KG1 (cell line): ENCODE measurements around the gene CD19.
"Not testable (repeated sequence)": the region's sequence is repeated elsewhere in the genome, so short reads cannot be mapped to it uniquely, and the experiment has no call there.

Experiments used
- DNase-seq: peaks from one replicate; lab custom pipeline; 2025; lab: John Stamatoyannopoulos, UW

The CD19 gene

DNA sequence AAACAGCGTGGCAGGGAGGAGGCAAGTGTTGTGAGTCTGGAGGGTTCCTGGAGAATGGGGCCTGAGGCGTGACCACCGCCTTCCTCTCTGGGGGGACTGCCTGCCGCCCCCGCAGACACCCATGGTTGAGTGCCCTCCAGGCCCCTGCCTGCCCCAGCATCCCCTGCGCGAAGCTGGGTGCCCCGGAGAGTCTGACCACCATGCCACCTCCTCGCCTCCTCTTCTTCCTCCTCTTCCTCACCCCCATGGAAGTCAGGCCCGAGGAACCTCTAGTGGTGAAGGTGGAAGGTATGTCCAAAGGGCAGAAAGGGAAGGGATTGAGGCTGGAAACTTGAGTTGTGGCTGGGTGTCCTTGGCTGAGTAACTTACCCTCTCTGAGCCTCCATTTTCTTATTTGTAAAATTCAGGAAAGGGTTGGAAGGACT is at the start of gene CD19:
Gene CD19, plus strand, starts transcription at position 171 of the 425 bp plus-strand sequence. Its CDS starts 30 bp downstream, at position 201.
- DNase-seq: no peak

DNA sequence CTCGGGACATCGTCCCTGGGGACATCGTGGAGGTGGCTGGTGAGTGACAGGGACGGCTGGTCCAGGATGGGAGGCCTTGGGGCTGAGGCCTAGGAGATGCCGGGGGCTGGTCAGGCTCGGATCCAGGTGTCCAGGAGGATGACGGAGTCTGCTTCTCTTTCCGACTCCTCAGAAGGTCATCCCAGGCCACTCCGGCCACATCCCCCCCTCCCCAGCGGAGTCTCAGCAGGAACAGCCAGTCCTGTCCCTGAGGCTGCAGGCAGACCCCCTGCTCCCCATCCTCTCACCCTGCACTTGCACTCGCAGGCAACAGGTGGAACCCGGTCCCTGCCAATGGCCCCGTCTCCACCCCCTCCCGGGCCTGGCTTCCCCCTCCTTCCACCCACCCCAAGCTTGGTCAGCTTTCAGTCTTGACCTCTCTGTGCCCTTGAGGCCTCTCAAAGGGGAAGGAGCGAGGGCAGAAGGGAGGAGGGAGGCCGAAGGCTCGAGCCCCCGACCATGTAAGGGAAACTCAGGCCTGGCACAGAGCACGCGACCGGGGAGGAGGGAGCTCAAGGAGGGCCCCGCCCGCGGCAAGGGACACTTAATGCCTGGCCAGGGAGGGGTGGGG is 49.1 kb upstream of the CD19 start:
- DNase-seq: no peak

GRCh38 chr16:28883221-28883996 is 48.4 kb upstream of the CD19 start:
- no peak for DNase-seq

- no peak for DNase-seq
These were observed 47.7 kb upstream of the CD19 start for GRCh38 chr16:28884045-28884444.

- no peak for DNase-seq
These were observed 44.8 kb upstream of the CD19 start for GRCh38 chr16:28886945-28887344.

GRCh38 chr16:28890355-28890754 is 41.4 kb upstream of the CD19 start:
- DNase-seq: not testable (repeated sequence)

DNA sequence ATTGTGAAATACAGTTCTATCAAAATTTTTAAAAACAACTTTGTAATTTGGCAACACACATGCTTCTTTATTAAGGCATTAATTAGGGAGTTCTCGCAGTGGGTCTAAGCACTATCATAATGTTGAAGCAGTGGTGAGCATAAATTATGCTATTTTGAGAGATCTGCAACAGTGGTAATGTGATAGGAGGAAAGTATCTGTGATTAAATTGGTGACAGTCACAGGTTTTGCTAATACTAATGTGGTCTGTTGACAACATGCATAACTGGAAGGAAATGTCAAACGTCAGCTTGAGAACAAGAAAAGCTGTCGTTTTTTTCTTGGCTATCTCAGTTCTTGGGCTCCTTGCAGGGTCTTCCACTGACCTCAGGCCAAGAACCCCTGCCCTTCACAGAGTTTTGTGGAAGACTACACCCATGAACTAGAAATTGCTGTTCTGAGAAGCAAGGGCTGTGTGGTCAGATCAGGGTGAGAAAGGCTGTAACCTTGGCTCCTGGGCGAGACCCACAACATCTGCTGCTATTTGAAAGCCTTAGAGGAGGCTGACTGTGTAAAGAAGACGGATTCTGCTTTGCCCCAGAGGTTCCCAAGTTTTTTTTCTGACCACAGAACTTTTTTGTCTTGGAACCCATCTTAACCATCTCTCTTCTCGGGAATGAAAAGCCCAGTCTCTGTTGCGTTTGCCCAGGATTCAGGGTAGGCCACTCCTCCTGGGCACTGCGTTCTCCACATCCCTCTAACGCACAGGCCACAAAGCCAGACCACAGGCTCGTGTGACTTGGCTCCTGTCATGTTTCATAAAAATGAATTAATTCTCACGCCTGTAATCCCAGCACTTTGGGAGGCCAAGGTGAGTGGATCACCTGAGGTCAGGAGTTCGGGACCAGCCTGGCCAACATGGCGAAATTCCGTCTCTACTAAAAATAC is 39.5 kb upstream of the CD19 start:
- DNase-seq: no peak

- DNase-seq: no peak
These were observed 38.5 kb upstream of the CD19 start for GRCh38 chr16:28893291-28893690.

DNA sequence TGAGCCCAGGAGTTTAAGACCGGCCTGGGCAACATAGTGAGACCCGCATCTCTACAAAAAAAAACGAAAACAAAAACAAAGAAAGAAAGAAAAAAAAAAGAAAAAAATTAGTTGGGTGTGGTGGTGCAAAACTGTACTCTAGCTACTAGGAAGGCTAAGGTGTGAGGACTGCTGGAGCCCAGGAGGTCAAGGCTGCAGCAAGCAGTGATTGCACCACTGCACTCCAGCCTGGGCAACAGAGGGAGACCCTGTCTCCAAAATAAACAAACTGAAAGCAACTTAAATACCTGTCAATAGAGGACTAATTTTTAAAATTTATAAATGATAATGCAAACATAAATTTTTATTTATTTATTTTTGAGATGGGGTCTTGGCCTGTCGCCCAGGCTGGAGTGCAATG is 36.2 kb upstream of the CD19 start:
- no peak for DNase-seq

GRCh38 chr16:28897826-28898225 is 33.9 kb upstream of the CD19 start:
- no peak for DNase-seq

GRCh38 chr16:28898266-28898665 is 33.5 kb upstream of the CD19 start:
- no peak for DNase-seq

GRCh38 chr16:28898942-28899341 is 32.8 kb upstream of the CD19 start:
- DNase-seq: no peak

DNA sequence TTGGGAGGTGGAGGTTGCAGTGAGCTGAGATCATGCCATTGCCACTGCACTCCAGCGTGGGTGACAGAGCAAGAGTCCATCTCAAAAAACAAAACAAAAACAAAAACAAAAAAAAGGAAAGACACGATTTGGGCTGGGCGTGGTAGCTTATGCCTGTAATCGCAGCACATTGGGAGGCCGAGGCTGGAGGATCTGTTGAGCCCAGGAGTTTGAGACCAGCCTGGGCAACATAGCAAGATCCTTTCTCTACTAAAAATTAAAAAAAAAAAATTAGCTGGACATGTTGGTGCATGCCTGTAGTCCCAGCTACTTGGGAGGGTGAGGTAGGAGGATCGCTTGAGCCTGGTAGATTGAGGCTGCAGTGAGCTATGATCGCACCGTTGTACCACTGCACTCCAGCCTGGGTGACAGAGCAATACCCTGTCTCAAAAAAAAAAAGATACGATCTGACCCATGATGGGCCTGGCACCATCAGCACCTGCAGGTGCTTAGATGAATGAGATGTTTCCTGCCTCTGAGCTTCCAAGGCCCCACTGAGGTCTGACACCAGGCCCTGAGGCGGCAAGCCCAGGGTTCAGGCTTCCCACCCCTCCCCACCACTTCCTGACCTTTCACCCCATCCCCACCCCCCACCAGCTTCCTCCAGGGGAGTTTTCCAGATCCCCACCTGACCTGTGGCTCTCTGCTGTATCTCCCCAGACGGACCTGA is 31.7 kb upstream of the CD19 start:
- DNase-seq: no peak

DNA sequence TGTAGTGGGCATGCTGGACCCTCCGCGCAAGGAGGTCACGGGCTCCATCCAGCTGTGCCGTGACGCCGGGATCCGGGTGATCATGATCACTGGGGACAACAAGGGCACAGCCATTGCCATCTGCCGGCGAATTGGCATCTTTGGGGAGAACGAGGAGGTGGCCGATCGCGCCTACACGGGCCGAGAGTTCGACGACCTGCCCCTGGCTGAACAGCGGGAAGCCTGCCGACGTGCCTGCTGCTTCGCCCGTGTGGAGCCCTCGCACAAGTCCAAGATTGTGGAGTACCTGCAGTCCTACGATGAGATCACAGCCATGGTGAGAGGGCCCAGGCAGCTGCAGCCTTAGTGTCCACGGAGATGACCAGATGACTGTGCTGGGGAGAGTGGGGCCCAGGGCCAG is 31.2 kb upstream of the CD19 start:
- no peak for DNase-seq

DNA sequence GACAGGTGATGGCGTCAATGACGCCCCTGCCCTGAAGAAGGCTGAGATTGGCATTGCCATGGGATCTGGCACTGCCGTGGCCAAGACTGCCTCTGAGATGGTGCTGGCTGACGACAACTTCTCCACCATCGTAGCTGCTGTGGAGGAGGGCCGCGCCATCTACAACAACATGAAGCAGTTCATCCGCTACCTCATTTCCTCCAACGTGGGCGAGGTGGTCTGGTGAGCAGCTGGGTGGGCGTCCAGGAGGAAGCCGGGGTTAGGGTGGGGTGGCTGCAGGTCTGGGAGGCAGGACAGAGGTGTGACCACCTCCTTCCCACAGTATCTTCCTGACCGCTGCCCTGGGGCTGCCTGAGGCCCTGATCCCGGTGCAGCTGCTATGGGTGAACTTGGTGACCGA is 29.9 kb upstream of the CD19 start:
- no peak for DNase-seq

GRCh38 chr16:28902909-28903308 is 28.9 kb upstream of the CD19 start:
- DNase-seq: no peak

DNA sequence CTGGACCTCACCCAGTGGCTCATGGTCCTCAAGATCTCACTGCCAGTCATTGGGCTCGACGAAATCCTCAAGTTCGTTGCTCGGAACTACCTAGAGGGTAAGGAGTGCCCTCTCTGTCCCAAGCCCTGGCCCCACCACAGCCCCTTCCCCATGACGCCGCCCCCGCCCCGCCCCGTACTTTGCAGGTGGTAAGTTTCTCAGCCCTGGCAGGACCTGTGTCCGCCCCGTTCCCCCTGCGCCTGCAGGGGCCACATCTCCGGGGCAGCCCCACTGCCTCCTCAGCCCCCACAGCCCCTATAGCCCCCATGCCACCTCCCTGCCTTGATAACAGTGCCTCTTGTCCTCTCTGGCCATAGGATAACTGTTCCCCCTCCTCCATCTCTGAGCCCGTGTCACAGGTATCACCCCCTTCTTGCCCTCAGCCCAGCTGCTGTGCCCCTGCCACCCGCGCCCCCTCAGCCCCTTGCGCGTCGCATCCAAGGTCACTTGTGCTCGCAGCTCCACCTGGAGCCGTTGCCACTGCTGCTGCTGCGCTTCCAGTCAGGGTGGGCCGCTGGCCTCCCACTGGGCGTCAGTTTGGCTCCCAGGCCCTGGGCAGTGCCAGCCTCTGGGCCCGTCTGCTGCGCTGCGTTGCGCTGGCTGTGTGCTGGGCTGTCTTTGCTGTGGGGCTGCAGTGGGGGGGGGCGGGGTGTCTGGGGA is 28.3 kb upstream of the CD19 start:
- DNase-seq: no peak

- no peak for DNase-seq
These were observed 27.4 kb upstream of the CD19 start for GRCh38 chr16:28904363-28904762.

GRCh38 chr16:28904828-28905227 is 26.9 kb upstream of the CD19 start:
- DNase-seq: no peak

DNA sequence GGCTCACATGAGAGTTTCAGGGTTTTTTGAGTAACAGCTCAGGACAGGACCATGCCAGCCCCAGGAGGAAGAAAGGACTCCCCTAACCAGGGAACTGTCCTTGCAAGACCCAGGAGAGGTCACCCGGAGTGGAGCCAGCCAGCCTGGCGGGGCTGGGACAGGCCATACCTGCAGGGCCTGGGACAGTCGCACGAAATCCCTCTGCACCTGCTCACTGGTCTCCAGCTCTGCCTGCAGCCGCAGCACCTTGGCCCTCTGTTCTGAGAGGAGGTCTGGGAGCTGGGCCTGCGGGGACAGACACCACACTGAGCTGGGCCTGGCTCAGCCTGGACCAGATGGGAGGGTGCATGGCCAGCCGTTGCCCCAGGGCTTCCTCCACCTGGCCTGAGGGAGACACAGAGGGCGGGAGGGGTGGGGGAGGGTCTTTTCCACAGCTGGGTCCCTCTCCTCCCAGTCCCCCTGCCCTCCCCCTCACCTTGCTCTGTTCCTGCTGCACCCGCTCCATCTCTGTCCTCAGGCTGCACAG is 26.5 kb upstream of the CD19 start:
- DNase-seq: no peak

DNA sequence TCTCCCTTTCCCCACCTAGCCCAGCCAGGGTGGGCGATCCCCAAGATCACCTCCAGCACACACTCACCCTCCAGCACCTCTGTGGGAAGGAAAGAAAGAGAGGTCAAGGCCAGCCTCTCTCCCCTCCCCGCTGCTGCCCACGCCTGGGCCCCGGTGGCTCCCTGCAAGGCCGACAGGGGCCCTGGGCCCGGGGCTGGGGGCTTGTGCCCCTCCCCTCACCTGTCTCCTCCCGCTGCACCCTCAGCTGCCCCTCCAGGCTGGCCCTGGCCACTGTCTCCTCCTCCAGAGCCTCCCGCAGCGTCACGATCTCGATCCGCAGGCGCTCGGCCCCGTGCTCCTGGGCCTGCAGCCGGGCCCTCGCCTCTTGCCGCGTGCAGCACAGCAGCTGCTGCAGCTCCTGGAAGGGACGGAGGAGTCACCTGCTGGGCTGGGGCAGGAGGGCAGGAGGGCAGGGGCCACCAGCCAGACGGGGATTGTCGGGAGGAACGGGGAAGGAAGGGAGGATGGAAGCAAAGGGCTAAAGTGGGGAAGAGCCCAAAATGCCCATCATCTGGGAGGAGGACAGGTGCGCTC is 25.9 kb upstream of the CD19 start:
- no peak for DNase-seq
